ENCODE data around the gene RANBP17. TPM values are rescaled to one million over a fixed set of nuclear protein-coding genes. Genes with fewer than 3 reads are reported as not detected.

The RANBP17 gene
- total and polyA plus RNA-seq, 7 experiments from 2014 or later = 3.0 TPM; not detected in 6

Other genes with a start within 250 kb of the RANBP17 start
- gene GABRP, start 78.3 kb upstream of the RANBP17 start, total RNA-seq = not detected
- gene GABRP, start 78.3 kb upstream of the RANBP17 start, polyA plus RNA-seq = not detected

All from naive thymus-derived CD4-positive, alpha-beta T cell (primary cell).